ENCODE results near the gene CLK1. TPM values are rescaled to one million over a fixed set of nuclear protein-coding genes. Genes with fewer than 3 reads are reported as not detected.

Gene CLK1
- total RNA-seq, result 10 to 100 TPM; 49.4 to 59.5 TPM

GRCh38 chr2:200864176-200865034, at the start of gene CLK1:
Gene CLK1 (minus strand): TSS chr2:200864658. CDS start chr2:200861862, 2,796 bp downstream.
- intact Hi-C loops (cut with DNase I), result no loop called here
- TF ChIP-seq CTCF (IDR thresholded peaks at IDR 0.05), result no peak

GRCh38 chr2:200913654-200914053, 49.2 kb upstream of the CLK1 start:
- Histone ChIP-seq H3K4me1 (no peaks in the 10 kb centered on the region), H3K27ac (no peak overlapping the region), H3K9me3 (no peaks in the 10 kb centered on the region), H3K27me3 (no peaks in the 10 kb centered on the region), H3K9ac (ENCODE audit: low read depth in 2 of 2, low read length in 2 of 2) (no peak overlapping the region), H3K4me3 (no peak overlapping the region), H3K36me3 (no peaks in the 10 kb centered on the region)
- intact Hi-C loops (cut with DNase I), result no loop called here
- DNase-seq, result no peak
- no peak for TF ChIP-seq CTCF (IDR thresholded peaks at IDR 0.05)

More at GRCh38 chr2:200864176-200865034, at the start of gene CLK1:
- no peaks in the 10 kb centered on the region for H3K9me3 ChIP-seq
- peak within 1 kb of the TSS; percentile 100 for H3K27ac ChIP-seq
- H3K9ac ChIP-seq (ENCODE audit: low read depth in 2 of 2, low read length in 2 of 2), result peak within 1 kb of the TSS; percentile 99 to 100
- H3K4me3 ChIP-seq, result peak within 1 kb of the TSS; percentile 96
- DNase-seq, result peak; percentile 97
- H3K4me1 ChIP-seq, result peaks cover 8% of the 10 kb centered on the region
- H3K36me3 ChIP-seq, result peaks cover 3% of the 10 kb centered on the region
- no peaks in the 10 kb centered on the region for H3K27me3 ChIP-seq

- no peaks in the 10 kb centered on the region for H3K9me3 ChIP-seq
- no peak overlapping the region for H3K4me3 ChIP-seq
- intact Hi-C loops (cut with DNase I), result loop anchor here (5.0 kb wide), 2 partner anchors 47 to 252 kb away; no protein-coding TSS in a partner anchor
- DNase-seq, result no peak
- H3K4me1 ChIP-seq, result no peaks in the 10 kb centered on the region
- H3K27me3 ChIP-seq, result no peaks in the 10 kb centered on the region
- no peak overlapping the region for H3K27ac ChIP-seq
- no peaks in the 10 kb centered on the region for H3K36me3 ChIP-seq
- H3K9ac ChIP-seq (ENCODE audit: low read depth in 2 of 2, low read length in 2 of 2), result no peak overlapping the region
- no peak for TF ChIP-seq CTCF (IDR thresholded peaks at IDR 0.05)
These were observed 45.5 kb upstream of the CLK1 start for GRCh38 chr2:200909958-200910357.

GRCh38 chr2:200905618-200906296, 41.3 kb upstream of the CLK1 start:
- no peak overlapping the region for H3K4me3 ChIP-seq
- TF ChIP-seq CTCF (IDR thresholded peaks at IDR 0.05), result peak; percentile 57
- no peak overlapping the region for H3K9ac ChIP-seq (ENCODE audit: low read depth in 2 of 2, low read length in 2 of 2)
- intact Hi-C loops (cut with DNase I), result loop anchor here (5.0 kb wide), 2 partner anchors 52 to 257 kb away; no protein-coding TSS in a partner anchor
- no peaks in the 10 kb centered on the region for H3K27me3 ChIP-seq
- H3K4me1 ChIP-seq, result no peaks in the 10 kb centered on the region
- H3K36me3 ChIP-seq, result no peaks in the 10 kb centered on the region
- no peak overlapping the region for H3K27ac ChIP-seq
- DNase-seq, result peak; percentile 81
- H3K9me3 ChIP-seq, result no peaks in the 10 kb centered on the region

- H3K27me3 ChIP-seq, result no peaks in the 10 kb centered on the region
- no peak overlapping the region for H3K9ac ChIP-seq (ENCODE audit: low read depth in 2 of 2, low read length in 2 of 2)
- H3K27ac ChIP-seq, result no peak overlapping the region
- no peaks in the 10 kb centered on the region for H3K4me1 ChIP-seq
- no peak overlapping the region for H3K4me3 ChIP-seq
- peak; percentile 80 for TF ChIP-seq CTCF (IDR thresholded peaks at IDR 0.05)
- H3K36me3 ChIP-seq, result no peaks in the 10 kb centered on the region
- intact Hi-C loops (cut with DNase I), result loop anchor here (5.0 kb wide), 2 partner anchors 166 to 276 kb away; no protein-coding TSS in a partner anchor
- DNase-seq, result peak; percentile 71
- no peaks in the 10 kb centered on the region for H3K9me3 ChIP-seq
These were observed 37.1 kb upstream of the CLK1 start for GRCh38 chr2:200901459-200902072.
